ENCODE measurements around the gene RPS6KA5. TPM values are rescaled to one million over a fixed set of nuclear protein-coding genes. Genes with fewer than 3 reads are reported as not detected.

The RPS6KA5 gene
- total RNA-seq, 4 donors from 2014 or later: 30.8 to 48.6 (median 36.6) TPM

DNA sequence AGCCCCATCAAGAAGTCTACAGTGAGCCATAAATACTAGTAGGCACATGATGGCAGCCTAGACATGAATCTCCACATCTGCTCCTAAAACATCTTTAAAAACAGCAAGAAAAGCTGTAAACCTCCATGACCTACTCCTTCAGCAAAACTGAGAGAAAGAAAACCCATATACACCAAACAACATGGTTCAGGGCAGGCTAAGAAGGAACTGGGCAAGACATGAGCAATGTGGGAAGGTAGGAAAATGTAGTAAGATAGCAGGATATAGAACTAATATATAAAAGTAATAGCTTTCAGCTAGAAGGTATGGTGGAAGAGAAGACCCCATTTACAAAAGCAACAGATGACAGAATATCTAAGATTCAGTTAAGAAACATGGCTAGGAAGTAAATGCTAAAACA is 88.8 kb downstream of the RPS6KA5 start:
- no peak overlapping the region for H3K4me3 ChIP-seq
- peaks cover 0 to 11% of the 10 kb centered on the region in 2 donors for H3K36me3 ChIP-seq
- no peaks in the 10 kb centered on the region for H3K27me3 ChIP-seq
- ATAC-seq: no peak
- no peak for TF ChIP-seq EP300 (IDR thresholded peaks at IDR 0.05)
- TF ChIP-seq, protein P1, sequence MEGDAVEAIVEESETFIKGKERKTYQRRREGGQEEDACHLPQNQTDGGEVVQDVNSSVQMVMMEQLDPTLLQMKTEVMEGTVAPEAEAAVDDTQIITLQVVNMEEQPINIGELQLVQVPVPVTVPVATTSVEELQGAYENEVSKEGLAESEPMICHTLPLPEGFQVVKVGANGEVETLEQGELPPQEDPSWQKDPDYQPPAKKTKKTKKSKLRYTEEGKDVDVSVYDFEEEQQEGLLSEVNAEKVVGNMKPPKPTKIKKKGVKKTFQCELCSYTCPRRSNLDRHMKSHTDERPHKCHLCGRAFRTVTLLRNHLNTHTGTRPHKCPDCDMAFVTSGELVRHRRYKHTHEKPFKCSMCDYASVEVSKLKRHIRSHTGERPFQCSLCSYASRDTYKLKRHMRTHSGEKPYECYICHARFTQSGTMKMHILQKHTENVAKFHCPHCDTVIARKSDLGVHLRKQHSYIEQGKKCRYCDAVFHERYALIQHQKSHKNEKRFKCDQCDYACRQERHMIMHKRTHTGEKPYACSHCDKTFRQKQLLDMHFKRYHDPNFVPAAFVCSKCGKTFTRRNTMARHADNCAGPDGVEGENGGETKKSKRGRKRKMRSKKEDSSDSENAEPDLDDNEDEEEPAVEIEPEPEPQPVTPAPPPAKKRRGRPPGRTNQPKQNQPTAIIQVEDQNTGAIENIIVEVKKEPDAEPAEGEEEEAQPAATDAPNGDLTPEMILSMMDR (IDR thresholded peaks at IDR 0.05): no peak
- TF ChIP-seq POLR2AphosphoS5 (IDR thresholded peaks at IDR 0.05): no peak
- TF ChIP-seq POLR2A (IDR thresholded peaks at IDR 0.05): no peak
- H3K27ac ChIP-seq: no peak overlapping the region
- no peaks in the 10 kb centered on the region for H3K9me3 ChIP-seq
- H3K4me1 ChIP-seq: peaks cover 0 to 31% (median 6%) of the 10 kb centered on the region in 3 donors

DNA sequence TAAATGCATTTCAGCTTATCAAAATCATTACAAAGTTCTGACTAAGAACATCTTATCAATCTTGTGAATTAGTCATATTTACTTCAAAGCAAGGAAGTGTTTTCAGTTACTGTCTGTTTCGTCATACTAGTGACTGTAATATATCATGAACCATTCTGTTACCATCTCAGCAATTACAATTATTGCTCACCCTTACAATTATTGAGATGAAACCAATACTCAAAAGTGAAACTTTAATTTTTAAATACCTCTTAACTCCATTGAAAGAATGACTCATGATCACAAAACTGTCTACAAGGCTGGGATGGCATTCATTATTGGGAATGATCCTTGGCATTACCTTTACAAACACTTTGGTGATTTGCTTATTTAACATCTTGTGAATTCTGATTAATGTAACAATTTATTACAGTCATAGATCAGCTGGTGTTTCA is 90.3 kb downstream of the RPS6KA5 start:
- Histone ChIP-seq H3K4me3 (no peak overlapping the region), H3K27me3 (no peaks in the 10 kb centered on the region), H3K27ac (no peak overlapping the region), H3K36me3 (peaks cover 0 to 6% of the 10 kb centered on the region in 2 donors), H3K4me1 (peaks cover 0 to 24% (median 6%) of the 10 kb centered on the region in 3 donors), H3K9me3 (no peaks in the 10 kb centered on the region)
- no peak for TF ChIP-seq POLR2AphosphoS5 (IDR thresholded peaks at IDR 0.05)
- no peak for TF ChIP-seq EP300 (IDR thresholded peaks at IDR 0.05)
- no peak for TF ChIP-seq POLR2A (IDR thresholded peaks at IDR 0.05)
- TF ChIP-seq, protein P1 (IDR thresholded peaks at IDR 0.05): no peak
- WGBS, 2 donors (ENCODE audit: low coverage in 1 of 2): 27 to 64% methylated on average over 1 of the region's 1 CpG
- no peak for ATAC-seq

DNA sequence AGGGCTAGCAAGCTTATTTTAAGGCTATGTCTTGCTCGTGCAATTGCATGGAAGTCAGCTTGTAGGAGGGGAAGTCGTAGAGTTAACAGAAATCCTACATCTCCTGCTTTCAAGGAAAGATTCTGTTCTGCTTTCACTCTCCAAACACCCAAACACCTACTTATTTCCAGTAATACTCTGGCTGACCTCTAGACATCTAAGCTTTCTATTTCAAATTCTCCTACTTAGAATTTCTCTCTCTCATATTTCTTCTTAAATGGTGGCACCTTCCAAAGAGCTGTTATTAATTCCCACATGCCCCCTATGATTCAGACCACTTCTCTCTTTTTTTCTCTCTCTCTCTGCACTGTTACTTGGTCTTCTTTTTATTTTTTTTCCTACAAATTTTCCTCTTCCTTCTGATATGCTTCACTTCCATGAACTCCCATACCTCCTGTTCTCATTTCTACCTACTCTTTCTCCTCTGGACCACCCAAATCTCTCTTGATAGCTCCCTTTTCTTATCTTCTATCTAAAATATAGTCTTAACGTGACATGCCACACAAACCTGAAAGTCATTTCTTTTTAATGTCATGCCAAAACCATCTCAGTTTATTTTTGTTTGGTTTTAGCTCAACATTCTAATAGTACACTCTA is 90.8 kb downstream of the RPS6KA5 start:
- no peak overlapping the region for H3K4me3 ChIP-seq
- H3K9me3 ChIP-seq: no peaks in the 10 kb centered on the region
- peaks cover 0 to 24% (median 6%) of the 10 kb centered on the region in 3 donors for H3K4me1 ChIP-seq
- H3K27ac ChIP-seq: no peak overlapping the region
- peaks cover 0 to 6% of the 10 kb centered on the region in 2 donors for H3K36me3 ChIP-seq
- 18 to 32% methylated on average over 3 of the region's 3 CpGs for WGBS, 2 donors (ENCODE audit: low coverage in 1 of 2)
- TF ChIP-seq POLR2AphosphoS5 (IDR thresholded peaks at IDR 0.05) (peak; percentile 63), POLR2A (IDR thresholded peaks at IDR 0.05) (no peak)
- H3K27me3 ChIP-seq: no peaks in the 10 kb centered on the region
- no peak for ATAC-seq

DNA sequence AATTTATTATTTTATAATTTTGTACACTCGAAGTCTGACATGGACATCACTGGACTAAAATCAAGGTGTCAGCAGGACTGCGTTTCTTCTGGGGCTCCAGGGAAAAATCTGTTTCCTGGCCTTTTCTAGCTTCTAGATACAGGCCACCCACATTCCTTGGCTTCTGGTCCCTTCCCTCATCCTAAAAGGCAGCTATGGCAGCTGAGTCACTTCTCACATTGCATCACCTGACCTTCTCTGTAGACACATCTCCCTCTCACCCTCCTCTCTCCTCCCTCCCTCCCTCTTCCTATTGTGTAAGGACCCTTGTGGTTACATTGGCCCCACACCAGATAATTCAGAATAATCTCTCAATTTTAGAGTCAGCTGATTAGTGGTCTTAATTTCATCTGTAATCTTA is 92.4 kb downstream of the RPS6KA5 start:
- H3K9me3 ChIP-seq: no peaks in the 10 kb centered on the region
- H3K4me3 ChIP-seq: no peak overlapping the region
- ATAC-seq: no peak
- WGBS, 2 donors (ENCODE audit: low coverage in 1 of 2): 60 to 88% methylated on average over 1 to 2 of the region's 2 CpGs
- H3K27ac ChIP-seq: no peak overlapping the region
- TF ChIP-seq EP300 (IDR thresholded peaks at IDR 0.05) (no peak), POLR2A (IDR thresholded peaks at IDR 0.05) (no peak), POLR2AphosphoS5 (IDR thresholded peaks at IDR 0.05) (no peak)
- TF ChIP-seq, protein P1 (IDR thresholded peaks at IDR 0.05): no peak
- H3K36me3 ChIP-seq: peaks cover 0 to 3% of the 10 kb centered on the region in 2 donors
- H3K27me3 ChIP-seq: no peaks in the 10 kb centered on the region
- H3K4me1 ChIP-seq: peaks cover 0 to 24% (median 6%) of the 10 kb centered on the region in 3 donors

DNA sequence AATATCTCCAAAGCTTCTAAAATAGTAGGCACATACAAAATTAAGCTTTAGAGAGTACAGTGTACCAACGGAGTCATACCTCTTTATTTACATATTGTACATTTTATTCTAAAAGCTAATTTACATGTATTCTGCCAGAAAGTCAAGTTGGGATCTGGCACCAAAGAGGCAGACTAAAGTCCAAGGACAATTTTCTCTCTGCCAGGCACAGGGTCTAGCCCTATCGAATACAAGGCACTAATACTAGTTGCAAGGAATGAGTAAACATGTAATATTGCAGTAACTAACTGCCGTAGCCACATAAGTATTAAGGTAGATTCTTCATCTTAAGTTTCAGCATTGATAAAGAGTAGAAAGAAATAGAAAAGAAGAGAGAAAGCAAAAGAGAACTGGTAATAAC is 93.9 kb downstream of the RPS6KA5 start:
- H3K36me3 ChIP-seq: no peaks in the 10 kb centered on the region
- H3K27me3 ChIP-seq: no peaks in the 10 kb centered on the region
- no peaks in the 10 kb centered on the region for H3K9me3 ChIP-seq
- no peak overlapping the region for H3K4me3 ChIP-seq
- H3K27ac ChIP-seq: no peak overlapping the region
- ATAC-seq: no peak
- H3K4me1 ChIP-seq: peaks cover 0 to 30% (median 6%) of the 10 kb centered on the region in 3 donors
- WGBS, 2 donors (ENCODE audit: low coverage in 1 of 2): 75 to 88% methylated on average over 3 of the region's 3 CpGs
- TF ChIP-seq EP300 (IDR thresholded peaks at IDR 0.05): no peak
- TF ChIP-seq, protein P1 (IDR thresholded peaks at IDR 0.05): no peak
- no peak for TF ChIP-seq POLR2AphosphoS5 (IDR thresholded peaks at IDR 0.05)
- no peak for TF ChIP-seq POLR2A (IDR thresholded peaks at IDR 0.05)

Data from gastroesophageal sphincter (tissue), 4 donors.